K562 (cell line): Measurements from ENCODE around the gene SLC7A1.
"Not testable (repeated sequence)": the region's sequence is repeated elsewhere in the genome, so short reads cannot be mapped to it uniquely, and the experiment has no call there.

Source experiments
- MYC ChIP-seq, 2 experiments: fragments of 250-450 bp in 1 of 2; sonication (Bioruptor Pico) in 1 of 2; IDR thresholded peaks; 2 replicates each; pipeline versions ENCODE4 v1.5.1 to v1.6.1; 2012 to 2021; ENCODE audit warnings: low read depth in 2 of 2, borderline replicate concordance in 1 of 2, improper control_type of control experiment in 1 of 2, low read length in 1 of 2, mild to moderate bottlenecking in 1 of 2, moderate library complexity in 1 of 2
- PCBP1 ChIP-seq: fragments of 200-400 bp; formaldehyde crosslinking; IDR thresholded peaks from 2 replicates; pipeline ENCODE4 v1.6.1; 2018; ENCODE audit warnings: mild to moderate bottlenecking, low read depth, low read length; ENCODE audit not compliant: poor library complexity, severe bottlenecking
- POLR2A ChIP-seq: fragments of 450-650 bp; conservative IDR thresholded peaks from 2 replicates; pipeline ENCODE4 v1.6.1; 2016
- TEAD4 ChIP-seq, 2 experiments: sonication (generic) in 1 of 2; formaldehyde crosslinking in 1 of 2; IDR thresholded peaks; 2 replicates each; pipeline versions ENCODE4 v1.6.1 to v1.8.0; 2012 to 2022; ENCODE audit warnings: borderline replicate concordance in 1 of 2, inconsistent platforms in 1 of 2, low read length in 1 of 2, mild to moderate bottlenecking in 1 of 2, missing genetic modification reagents in 1 of 2
- YY1 ChIP-seq, 3 experiments: IDR thresholded peaks; 2 replicates each; pipeline ENCODE4 v1.6.1; 2011; ENCODE audit warnings: low read length in 2 of 3, mild to moderate bottlenecking in 2 of 3, moderate library complexity in 2 of 3, borderline replicate concordance in 1 of 3, control low read depth in 1 of 3, low read depth in 1 of 3; ENCODE audit not compliant: insufficient read depth in 3 of 3, insufficient replicate concordance in 2 of 3, control insufficient read depth in 1 of 3, insufficient read length in 1 of 3; ENCODE audit errors: extremely low read depth in 1 of 3
- ZNF354B ChIP-seq: fragments of 250-450 bp; sonication (Bioruptor Pico); IDR thresholded peaks from 2 replicates; pipeline ENCODE4 v1.4.0; 2020
- TF ChIP-seq, protein P1 (sequence below), 3 experiments: IDR thresholded peaks in 2 of 3; conservative IDR thresholded peaks in 1 of 3; 2 replicates each; pipeline ENCODE4 v1.5.1; 2011 to 2012; ENCODE audit warnings: low read length in 3 of 3, mild to moderate bottlenecking in 3 of 3, control low read depth in 2 of 3, improper control_type of control experiment in 1 of 3, inconsistent platforms in 1 of 3, low read depth in 1 of 3, mixed read lengths in 1 of 3, moderate library complexity in 1 of 3; ENCODE audit not compliant: insufficient read depth in 2 of 3
- TF ChIP-seq, protein P2 (sequence below), 2 experiments: IDR thresholded peaks in 1 of 2; conservative IDR thresholded peaks in 1 of 2; 2 replicates each; pipeline ENCODE4 v1.6.1; 2016; ENCODE audit warnings: low read depth in 2 of 2, mild to moderate bottlenecking in 1 of 2, missing compliant biosample characterization in 1 of 2, missing genetic modification characterization in 1 of 2, moderate library complexity in 1 of 2
- TF ChIP-seq, protein P3 (sequence below): sonication (generic); formaldehyde crosslinking; IDR thresholded peaks from 2 replicates; pipeline ENCODE4 v1.8.1; 2023; ENCODE audit warnings: mild to moderate bottlenecking, missing genetic modification reagents

DNA sequence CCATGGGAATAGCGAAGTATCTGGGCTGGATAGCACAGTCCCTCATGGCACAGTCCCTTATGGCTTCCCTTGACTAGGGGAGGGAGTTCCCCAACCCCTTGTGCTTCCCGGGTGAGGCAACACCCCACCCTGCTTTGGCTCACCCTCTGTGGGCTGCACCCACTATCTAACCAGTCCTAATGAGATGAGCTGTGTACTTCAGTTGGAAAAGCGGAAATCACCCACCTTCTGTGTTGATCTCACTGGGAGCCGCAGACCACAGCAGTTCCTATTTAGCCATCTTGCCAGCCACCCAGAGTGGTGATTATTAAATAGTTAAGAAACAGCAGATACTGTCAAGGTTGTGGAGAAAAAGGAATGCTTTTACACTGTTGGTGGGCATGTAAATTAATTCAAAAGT is 41.3 kb upstream of the SLC7A1 start:
- TF ChIP-seq POLR2A; TEAD4 (IDR thresholded peaks at IDR 0.05; ENCODE audit: low read length); TEAD4 (CRISPR knock-in tag; IDR thresholded peaks at IDR 0.05; ENCODE audit: borderline replicate concordance); MYC (IDR thresholded peaks at IDR 0.05; ENCODE audit: low read depth, low read length); MYC (CRISPR knock-in tag; IDR thresholded peaks at IDR 0.05; ENCODE audit: borderline replicate concordance, low read depth); YY1 (IDR thresholded peaks at IDR 0.05; ENCODE audit: borderline replicate concordance in 1 of 3, control insufficient read depth in 1 of 3, extremely low read depth in 1 of 3, insufficient read depth in 3 of 3, insufficient read length in 1 of 3, insufficient replicate concordance in 2 of 3, low read depth in 1 of 3, low read length in 2 of 3); ZNF354B (CRISPR knock-in tag); PCBP1: not testable (repeated sequence)
- TF ChIP-seq, protein P1, sequence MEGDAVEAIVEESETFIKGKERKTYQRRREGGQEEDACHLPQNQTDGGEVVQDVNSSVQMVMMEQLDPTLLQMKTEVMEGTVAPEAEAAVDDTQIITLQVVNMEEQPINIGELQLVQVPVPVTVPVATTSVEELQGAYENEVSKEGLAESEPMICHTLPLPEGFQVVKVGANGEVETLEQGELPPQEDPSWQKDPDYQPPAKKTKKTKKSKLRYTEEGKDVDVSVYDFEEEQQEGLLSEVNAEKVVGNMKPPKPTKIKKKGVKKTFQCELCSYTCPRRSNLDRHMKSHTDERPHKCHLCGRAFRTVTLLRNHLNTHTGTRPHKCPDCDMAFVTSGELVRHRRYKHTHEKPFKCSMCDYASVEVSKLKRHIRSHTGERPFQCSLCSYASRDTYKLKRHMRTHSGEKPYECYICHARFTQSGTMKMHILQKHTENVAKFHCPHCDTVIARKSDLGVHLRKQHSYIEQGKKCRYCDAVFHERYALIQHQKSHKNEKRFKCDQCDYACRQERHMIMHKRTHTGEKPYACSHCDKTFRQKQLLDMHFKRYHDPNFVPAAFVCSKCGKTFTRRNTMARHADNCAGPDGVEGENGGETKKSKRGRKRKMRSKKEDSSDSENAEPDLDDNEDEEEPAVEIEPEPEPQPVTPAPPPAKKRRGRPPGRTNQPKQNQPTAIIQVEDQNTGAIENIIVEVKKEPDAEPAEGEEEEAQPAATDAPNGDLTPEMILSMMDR (IDR thresholded peaks at IDR 0.05 in 2 of 3, conservative IDR thresholded peaks at IDR 0.05 in 1 of 3; ENCODE audit: insufficient read depth in 2 of 3, low read depth in 1 of 3, low read length in 3 of 3), result not testable (repeated sequence)
- TF ChIP-seq, protein P2, sequence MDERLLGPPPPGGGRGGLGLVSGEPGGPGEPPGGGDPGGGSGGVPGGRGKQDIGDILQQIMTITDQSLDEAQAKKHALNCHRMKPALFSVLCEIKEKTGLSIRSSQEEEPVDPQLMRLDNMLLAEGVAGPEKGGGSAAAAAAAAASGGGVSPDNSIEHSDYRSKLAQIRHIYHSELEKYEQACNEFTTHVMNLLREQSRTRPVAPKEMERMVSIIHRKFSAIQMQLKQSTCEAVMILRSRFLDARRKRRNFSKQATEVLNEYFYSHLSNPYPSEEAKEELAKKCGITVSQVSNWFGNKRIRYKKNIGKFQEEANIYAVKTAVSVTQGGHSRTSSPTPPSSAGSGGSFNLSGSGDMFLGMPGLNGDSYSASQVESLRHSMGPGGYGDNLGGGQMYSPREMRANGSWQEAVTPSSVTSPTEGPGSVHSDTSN (CRISPR knock-in tag; IDR thresholded peaks at IDR 0.05; ENCODE audit: low read depth), result not testable (repeated sequence)
- TF ChIP-seq, protein P2 (tag; conservative IDR thresholded peaks at IDR 0.05; ENCODE audit: low read depth), result not testable (repeated sequence)
- TF ChIP-seq, protein P3, sequence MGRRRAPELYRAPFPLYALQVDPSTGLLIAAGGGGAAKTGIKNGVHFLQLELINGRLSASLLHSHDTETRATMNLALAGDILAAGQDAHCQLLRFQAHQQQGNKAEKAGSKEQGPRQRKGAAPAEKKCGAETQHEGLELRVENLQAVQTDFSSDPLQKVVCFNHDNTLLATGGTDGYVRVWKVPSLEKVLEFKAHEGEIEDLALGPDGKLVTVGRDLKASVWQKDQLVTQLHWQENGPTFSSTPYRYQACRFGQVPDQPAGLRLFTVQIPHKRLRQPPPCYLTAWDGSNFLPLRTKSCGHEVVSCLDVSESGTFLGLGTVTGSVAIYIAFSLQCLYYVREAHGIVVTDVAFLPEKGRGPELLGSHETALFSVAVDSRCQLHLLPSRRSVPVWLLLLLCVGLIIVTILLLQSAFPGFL (CRISPR knock-in tag), result not testable (repeated sequence)
